ENCODE results near the gene C16orf74.

- TF ChIP-seq EP300 (IDR thresholded peaks at IDR 0.05; ENCODE audit: low read depth) (no peak), CTCF (IDR thresholded peaks at IDR 0.05) (no peak)
These were observed 11.0 kb upstream of the C16orf74 start for GRCh38 chr16:85761861-85762260.

Measured in transverse colon (tissue), 3 donors.